H1 (cell line): Measurements from ENCODE around the gene CORO2B. TPM values are rescaled to one million over a fixed set of nuclear protein-coding genes. Genes with fewer than 3 reads are reported as not detected.
A peak's percentile ranks its signal among the peaks of the same experiment; 100 is the strongest.

Experiments
- CTCF ChIA-PET: fragments of 300-600 bp; sonication (Branson Sonifier 250); formaldehyde crosslinking; loops from one replicate; lab custom pipeline; 2021; ENCODE audit not compliant: partially characterized antibody; lab: Charles Lee
- POLR2A ChIA-PET: fragments of 300-600 bp; sonication (Branson Sonifier 250); formaldehyde crosslinking; loops from one replicate; lab custom pipeline; 2021; ENCODE audit warnings: inconsistent platforms; ENCODE audit not compliant: partially characterized antibody; lab: Charles Lee
- DNase-seq, 2 experiments: peaks; one replicate each; pipeline versions ENCODE4 v3.0.0 to v3.0.0-alpha.2; 2010 to 2022; ENCODE audit warnings: low spot score in 2 of 2, low read depth in 1 of 2, mixed read lengths in 1 of 2
- FAIRE-seq: peaks from 2 replicates; lab custom pipeline; 2011; peaks lifted over from hg19 to GRCh38; lab: Jason Lieb, UNC
- H2AFZ ChIP-seq: 2 replicates; pipeline ENCODE4 v1.8.1; 2012; ENCODE audit warnings: low read length, inconsistent platforms
- H2AK5ac ChIP-seq: 2 replicates; pipeline ENCODE4 v1.6.1; 2013; ENCODE audit warnings: low read depth, low read length
- H2BK120ac ChIP-seq: replicated peaks from 2 replicates; pipeline ENCODE3; 2013; ENCODE audit warnings: low read depth, low read length, inconsistent platforms
- H2BK12ac ChIP-seq: 2 replicates; pipeline ENCODE4 v1.6.1; 2013; ENCODE audit warnings: low read depth, low read length
- H2BK15ac ChIP-seq: 2 replicates; pipeline ENCODE4 v1.6.1; 2013; ENCODE audit warnings: low read length
- H2BK20ac ChIP-seq: 2 replicates; pipeline ENCODE4 v1.6.1; 2013; ENCODE audit warnings: low read length
- H2BK5ac ChIP-seq: 2 replicates; pipeline ENCODE4 v1.6.1; 2013; ENCODE audit warnings: low read depth, low read length
- H3K14ac ChIP-seq: 2 replicates; pipeline ENCODE4 v1.6.1; 2013; ENCODE audit warnings: inconsistent platforms; ENCODE audit not compliant: insufficient read length
- H3K18ac ChIP-seq: 2 replicates; pipeline ENCODE4 v1.6.1; 2013; ENCODE audit warnings: low read length; ENCODE audit errors: extremely low read depth
- H3K23ac ChIP-seq: 2 replicates; pipeline ENCODE4 v1.6.1; 2013; ENCODE audit warnings: inconsistent platforms; ENCODE audit not compliant: insufficient read length
- H3K23me2 ChIP-seq: 2 replicates; pipeline ENCODE4 v1.6.1; 2013; ENCODE audit warnings: low read depth, low read length
- H3K27ac ChIP-seq: 2 replicates; pipeline ENCODE4 v1.6.1; 2011; ENCODE audit warnings: low read depth, low read length, inconsistent platforms
- H3K27me3 ChIP-seq, 4 experiments: replicated peaks in 1 of 4; 1 replicate in 1 of 4; 2 replicates in 3 of 4; pipeline versions ENCODE4 v1.6.1 to v1.8.1; 2011 to 2013; ENCODE audit warnings: low read length in 3 of 4, mild to moderate bottlenecking in 3 of 4, inconsistent platforms in 2 of 4, mixed read lengths in 2 of 4, moderate library complexity in 1 of 4; ENCODE audit not compliant: control insufficient read depth in 3 of 4, insufficient read depth in 3 of 4; ENCODE audit errors: extremely low read depth in 1 of 4
- H3K36me3 ChIP-seq, 4 experiments: 2 replicates each; pipeline versions ENCODE4 v1.6.1 to v1.8.1; 2011 to 2013; ENCODE audit warnings: mild to moderate bottlenecking in 4 of 4, low read length in 3 of 4, moderate library complexity in 2 of 4, control low read depth in 1 of 4, inconsistent platforms in 1 of 4; ENCODE audit not compliant: insufficient read depth in 4 of 4, control insufficient read depth in 2 of 4
- H3K4ac ChIP-seq: replicated peaks from 2 replicates; pipeline ENCODE3; 2013; ENCODE audit warnings: low read length, low read depth, mixed read lengths, inconsistent platforms; ENCODE audit not compliant: insufficient read length
- H3K4me1 ChIP-seq, 4 experiments: replicated peaks in 1 of 4; 1 replicate in 1 of 4; 2 replicates in 3 of 4; pipeline versions ENCODE4 v1.6.1 to v1.8.1; 2011 to 2013; ENCODE audit warnings: low read length in 3 of 4, inconsistent platforms in 2 of 4, mixed read lengths in 1 of 4; ENCODE audit not compliant: insufficient read depth in 4 of 4, control insufficient read depth in 3 of 4
- H3K4me2 ChIP-seq, 2 experiments: 2 replicates each; pipeline versions ENCODE4 v1.6.1 to v1.8.1; 2011 to 2013; ENCODE audit warnings: low read depth in 2 of 2, low read length in 2 of 2, control low read depth in 1 of 2, inconsistent platforms in 1 of 2, mild to moderate bottlenecking in 1 of 2; ENCODE audit not compliant: insufficient read depth in 1 of 2
- H3K4me3 ChIP-seq, 4 experiments: fragments of 200-600, 300-600 bp in 1 of 4; sonication (generic), shearing (Covaris generic), sonication (Bioruptor Twin) in 1 of 4; 2 replicates each; pipeline versions ENCODE4 v1.5.1 to v1.8.1; 2011 to 2016; ENCODE audit warnings: low read length in 4 of 4, low read depth in 3 of 4, control low read depth in 2 of 4, inconsistent platforms in 2 of 4, mild to moderate bottlenecking in 2 of 4, mixed read lengths in 1 of 4, moderate library complexity in 1 of 4; ENCODE audit not compliant: insufficient read depth in 2 of 4; ENCODE audit errors: extremely low read depth in 1 of 4
- H3K56ac ChIP-seq: replicated peaks from 2 replicates; pipeline ENCODE3; 2013; ENCODE audit warnings: low read depth, mild to moderate bottlenecking, mixed read lengths, low read length, inconsistent platforms; ENCODE audit not compliant: insufficient read length
- H3K79me1 ChIP-seq: 2 replicates; pipeline ENCODE4 v1.6.1; 2013; ENCODE audit warnings: low read depth, low read length, control low read depth
- H3K79me2 ChIP-seq, 2 experiments: 2 replicates each; pipeline versions ENCODE4 v1.6.1 to v1.8.1; 2012 to 2013; ENCODE audit warnings: low read length in 2 of 2, mild to moderate bottlenecking in 2 of 2, inconsistent platforms in 1 of 2; ENCODE audit not compliant: insufficient read depth in 2 of 2, control insufficient read depth in 1 of 2
- H3K9ac ChIP-seq, 4 experiments: replicated peaks in 1 of 4; 1 replicate in 1 of 4; 2 replicates in 3 of 4; pipeline versions ENCODE4 v1.6.1 to v1.8.1; 2011 to 2013; ENCODE audit warnings: low read depth in 3 of 4, low read length in 3 of 4, control low read depth in 2 of 4, mild to moderate bottlenecking in 2 of 4, moderate library complexity in 2 of 4, inconsistent platforms in 1 of 4; ENCODE audit errors: extremely low read depth in 1 of 4
- H3K9me3 ChIP-seq, 2 experiments: 2 replicates each; pipeline versions ENCODE4 v1.6.1 to v1.8.1; 2012 to 2013; ENCODE audit warnings: mild to moderate bottlenecking in 2 of 2, moderate library complexity in 2 of 2, control low read depth in 1 of 2, inconsistent platforms in 1 of 2, low read depth in 1 of 2, low read length in 1 of 2, mixed read lengths in 1 of 2; ENCODE audit not compliant: insufficient read depth in 2 of 2
- H4K20me1 ChIP-seq, 2 experiments: replicated peaks in 1 of 2; 2 replicates each; pipeline versions ENCODE3 to v1.8.1; 2011 to 2013; ENCODE audit warnings: inconsistent platforms in 2 of 2, low read length in 2 of 2, mild to moderate bottlenecking in 1 of 2; ENCODE audit not compliant: insufficient read depth in 2 of 2, control insufficient read depth in 1 of 2
- H4K5ac ChIP-seq: 2 replicates; pipeline ENCODE4 v1.6.1; 2013; ENCODE audit warnings: low read length, low read depth, mixed read lengths, inconsistent platforms; ENCODE audit not compliant: insufficient read length
- H4K8ac ChIP-seq: 2 replicates; pipeline ENCODE4 v1.8.0; 2013; ENCODE audit warnings: mild to moderate bottlenecking, moderate library complexity, low read length, inconsistent platforms; ENCODE audit not compliant: insufficient read depth; ENCODE audit errors: extremely low read depth
- H4K91ac ChIP-seq: replicated peaks from 2 replicates; pipeline ENCODE3; 2013; ENCODE audit warnings: low read length, mixed read lengths, inconsistent platforms; ENCODE audit not compliant: insufficient read length
- ASH2L ChIP-seq: fragments of 200-600, 300-600 bp; sonication (generic); IDR thresholded peaks from one replicate; pipeline ENCODE4 v1.7.1; 2017; ENCODE audit warnings: low read length
- CTCF ChIP-seq, 3 experiments: IDR thresholded peaks; 1 replicate in 2 of 3; 2 replicates in 1 of 3; pipeline versions ENCODE4 v1.5.1 to v1.6.1; 2011; ENCODE audit warnings: low read length in 3 of 3, mild to moderate bottlenecking in 3 of 3, inconsistent platforms in 2 of 3, low read depth in 1 of 3, moderate library complexity in 1 of 3; ENCODE audit not compliant: insufficient read depth in 1 of 3; ENCODE audit errors: control extremely low read depth in 1 of 3
- EGR1 ChIP-seq: IDR thresholded peaks from 2 replicates; pipeline ENCODE4 v1.6.1; 2011; ENCODE audit warnings: low read depth, low read length, borderline replicate concordance
- MAFK ChIP-seq: IDR thresholded peaks from 2 replicates; pipeline ENCODE4 v1.6.1; 2012; ENCODE audit warnings: low read depth, mild to moderate bottlenecking, improper control_type of control experiment, low read length
- MAX ChIP-seq: IDR thresholded peaks from 2 replicates; pipeline ENCODE4 v1.6.1; 2012; ENCODE audit warnings: inconsistent platforms
- POU5F1 ChIP-seq: IDR thresholded peaks from 2 replicates; pipeline ENCODE4 v1.6.1; 2011; ENCODE audit warnings: low read depth, mild to moderate bottlenecking, low read length, moderate library complexity
- SP2 ChIP-seq: IDR thresholded peaks from 2 replicates; pipeline ENCODE4 v1.6.1; 2012; ENCODE audit warnings: mild to moderate bottlenecking, low read length, inconsistent platforms
- TEAD4 ChIP-seq: IDR thresholded peaks from 2 replicates; pipeline ENCODE4 v1.6.1; 2012; ENCODE audit warnings: low read depth, low read length, inconsistent platforms, mixed read lengths
- ZNF274 ChIP-seq: IDR thresholded peaks from 2 replicates; pipeline ENCODE4 v1.7.0; 2012; ENCODE audit warnings: low read length, borderline replicate concordance; ENCODE audit errors: extremely low read depth
- WGBS, 2 experiments: shearing (Covaris generic) in 1 of 2; methylation state at CpG; one replicate each; pipeline versions ENCODE4 v1.1.6 to v1.1.7; 2013 to 2015; ENCODE audit warnings: low lambda C conversion rate in 2 of 2, mixed read lengths in 2 of 2, inconsistent platforms in 1 of 2, low coverage in 1 of 2, missing lambda C conversion rate in 1 of 2; ENCODE audit not compliant: insufficient replicate concordance in 2 of 2, insufficient coverage in 1 of 2, insufficient read length in 1 of 2; ENCODE audit errors: extremely low coverage in 1 of 2, missing lambda C conversion rate in 1 of 2; 5-methylcytosine and 5-hydroxymethylcytosine counted together
- polyA plus RNA-seq, 7 experiments: library from polyadenylated mRNA; depleted of rRNA in 3 of 7; stranded (reverse) in 5 of 7; unstranded in 2 of 7; fragments of >200 nt in 5 of 7; fragments of 200-250 nt in 2 of 7; gene quantifications; 1 replicate in 5 of 7; 2 replicates in 1 of 7; 4 replicates in 1 of 7; pipeline versions ENCODE4 v1.2.1 to v1.2.3, GENCODE V29; 2011 to 2013; ENCODE audit warnings: missing spikeins in 2 of 7, mixed read lengths in 2 of 7
- total RNA-seq: library from RNA; stranded (reverse); fragmentation: NEBNext Ultra II Directional; extraction: Animal tissue kit (Norgen Biotek cat#: 25700); gene quantifications from 2 replicates; pipeline ENCODE4 v1.2.1, GENCODE V29; 2021

CORO2B gene
- total and polyA plus RNA-seq, 2 of the 8 experiments (the other 6 are each of a cell fraction or from before 2014, with no cell fraction given): 3.4 to 6.7 TPM

GRCh38 chr15:68655686-68656437 is 77.1 kb downstream of the CORO2B start:
- no peak overlapping the region for H4K8ac ChIP-seq
- H4K91ac ChIP-seq: no peak overlapping the region
- no peak overlapping the region for H2AFZ ChIP-seq
- H3K4me1 ChIP-seq: peaks cover 3 to 17% (median 10%) of the 10 kb centered on the region in 4 experiments
- no peaks in the 10 kb centered on the region for H3K79me1 ChIP-seq
- H2BK20ac ChIP-seq: no peak overlapping the region
- 0 out of 2 replicates have a peak overlapping the region, but pooled peaks have one; percentile 2 for H2AK5ac ChIP-seq
- H3K18ac ChIP-seq: no peak overlapping the region
- H3K4ac ChIP-seq: no peak overlapping the region
- H3K4me3 ChIP-seq: no peak overlapping the region
- no peak for FAIRE-seq
- no peaks in the 10 kb centered on the region for H4K20me1 ChIP-seq
- H2BK12ac ChIP-seq: no peak overlapping the region
- H3K14ac ChIP-seq: no peak overlapping the region
- WGBS, 2 experiments: 87% methylated on average over 4 of the region's 8 CpGs; no CpG with 5 or more reads in 1 of the 2 experiments
- H3K36me3 ChIP-seq: no peaks in the 10 kb centered on the region
- H3K56ac ChIP-seq: no peak overlapping the region
- H3K23me2 ChIP-seq: no peaks in the 10 kb centered on the region
- ChIA-PET POLR2A (interaction anchor here (0.7 kb wide), 1 partner anchor 17 kb away, joined by 3 read pairs; no protein-coding TSS in a partner anchor), CTCF (interaction anchor here (1.2 to 35.0 kb wide), 7 partner anchors 10 to 139 kb away, joined by 4 to 721 read pairs (median 23); no protein-coding TSS in a partner anchor)
- no peak overlapping the region for H3K23ac ChIP-seq
- no peak overlapping the region for H3K9ac ChIP-seq
- H2BK5ac ChIP-seq: no peak overlapping the region
- H4K5ac ChIP-seq: no peak overlapping the region
- no peaks in the 10 kb centered on the region for H3K79me2 ChIP-seq
- H3K27ac ChIP-seq: no peak overlapping the region
- no peak overlapping the region for H2BK15ac ChIP-seq
- H3K4me2 ChIP-seq: no peak overlapping the region
- DNase-seq: no peak
- H2BK120ac ChIP-seq: no peak overlapping the region
- H3K9me3 ChIP-seq: no peaks in the 10 kb centered on the region
- H3K27me3 ChIP-seq: no peaks in the 10 kb centered on the region
- TF ChIP-seq SP2 (no peak), TEAD4 (no peak), ASH2L (no peak), ZNF274 (no peak), POU5F1 (no peak), MAFK (no peak), MAX (no peak), EGR1 (no peak), CTCF (IDR thresholded peaks at IDR 0.05; ENCODE audit: control extremely low read depth in 1 of 3, insufficient read depth in 1 of 3, low read depth in 1 of 3, low read length in 3 of 3) (no peak)
